NCI-H146 treated with DMSO at 0.1 percent for 48 hours (cell line): ENCODE measurements around the gene CHAF1A.

Source experiments
- DNase-seq: peaks from one replicate; lab custom pipeline; 2025; ENCODE audit not compliant: unreplicated experiment; lab: John Stamatoyannopoulos, UW

Gene CHAF1A

GRCh38 chr19:4365791-4366665 is 36.4 kb upstream of the CHAF1A start:
- DNase-seq = no peak

DNA sequence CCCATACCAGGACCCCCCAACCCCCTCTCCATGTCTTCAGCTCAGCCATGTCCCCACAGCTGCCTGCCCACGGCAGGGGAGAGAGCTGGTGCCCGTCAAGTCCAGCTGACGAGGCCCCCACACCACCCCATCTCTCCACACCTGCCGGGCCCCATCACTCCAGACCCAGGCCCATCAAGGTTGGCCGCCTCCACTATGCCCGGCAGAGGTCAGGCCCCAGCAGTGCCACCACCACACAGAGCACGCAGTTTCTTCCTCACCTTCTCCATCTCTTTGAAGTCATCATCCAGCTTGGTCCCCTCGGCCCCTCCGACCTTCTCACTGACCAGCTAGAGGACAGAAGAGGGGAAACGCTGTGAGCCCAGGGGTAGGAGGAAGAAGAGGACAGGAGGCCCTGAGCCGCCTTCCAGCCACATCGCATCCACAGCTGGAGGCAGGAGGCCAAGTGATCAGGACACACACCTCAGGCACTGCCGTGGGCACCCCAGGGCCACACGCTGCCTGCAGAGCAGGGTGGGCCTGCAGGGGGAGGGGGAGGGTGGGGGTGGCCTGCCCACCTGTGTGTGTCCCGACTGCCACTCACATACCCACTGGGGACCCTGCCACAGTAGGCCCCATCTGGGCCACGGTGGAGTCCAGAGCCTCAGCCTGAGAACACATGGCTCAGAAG is 35.6 kb upstream of the CHAF1A start:
- no peak for DNase-seq

DNA sequence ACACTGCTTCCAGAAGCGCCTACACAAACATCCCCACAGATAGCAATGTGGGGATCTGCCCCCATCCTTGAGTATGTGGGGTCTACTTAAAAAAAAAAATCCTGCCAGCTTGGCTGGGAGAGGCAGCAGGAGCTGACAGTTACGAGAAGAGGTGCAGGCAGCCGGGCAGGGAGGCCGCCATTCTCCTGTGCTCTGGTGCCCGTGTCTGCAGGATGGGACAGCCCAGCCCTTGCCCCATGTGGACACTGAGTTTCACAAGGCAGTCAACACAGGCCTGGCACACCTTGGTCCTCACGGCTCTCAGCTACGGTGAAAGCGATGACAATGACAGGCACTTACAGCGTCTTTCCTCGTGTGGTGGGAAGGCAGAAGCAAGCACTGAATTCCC is 35.1 kb upstream of the CHAF1A start:
- DNase-seq = no peak

GRCh38 chr19:4367781-4368127 is 34.7 kb upstream of the CHAF1A start:
- DNase-seq = no peak

DNA sequence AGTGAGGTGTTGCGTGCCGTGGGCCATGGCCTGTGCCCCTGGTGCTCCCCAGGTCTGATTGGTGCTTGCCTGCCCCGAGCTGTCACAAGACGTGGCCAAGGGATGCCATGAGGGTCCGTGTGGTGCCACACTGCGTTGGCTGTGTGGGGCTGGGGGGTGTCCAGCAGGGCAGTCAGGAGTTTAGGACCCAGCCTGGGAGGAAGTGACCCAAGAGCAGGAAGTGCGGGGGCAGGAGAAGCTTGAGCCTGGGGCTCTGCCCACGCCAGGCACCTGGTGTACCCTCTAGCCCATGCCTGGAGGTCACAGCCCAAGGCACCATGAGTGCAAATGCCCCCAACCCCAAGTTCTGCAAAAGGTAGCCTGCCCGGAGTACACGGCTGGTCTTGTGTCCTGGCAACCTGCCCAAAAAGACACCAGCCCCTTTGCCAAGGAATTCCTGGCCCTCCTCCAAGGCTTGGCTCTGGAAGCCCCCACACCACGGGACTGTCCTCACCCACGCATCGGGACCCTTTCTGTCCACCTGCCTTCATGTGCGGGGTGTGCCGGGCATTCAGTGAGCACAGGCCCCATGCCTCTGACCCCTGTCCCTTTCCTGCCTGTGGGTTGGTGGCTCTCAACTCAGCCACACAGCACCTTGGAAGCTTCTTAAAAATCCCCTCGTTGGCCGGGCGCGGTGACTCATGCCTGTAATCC is 34.2 kb upstream of the CHAF1A start:
- no peak for DNase-seq

DNA sequence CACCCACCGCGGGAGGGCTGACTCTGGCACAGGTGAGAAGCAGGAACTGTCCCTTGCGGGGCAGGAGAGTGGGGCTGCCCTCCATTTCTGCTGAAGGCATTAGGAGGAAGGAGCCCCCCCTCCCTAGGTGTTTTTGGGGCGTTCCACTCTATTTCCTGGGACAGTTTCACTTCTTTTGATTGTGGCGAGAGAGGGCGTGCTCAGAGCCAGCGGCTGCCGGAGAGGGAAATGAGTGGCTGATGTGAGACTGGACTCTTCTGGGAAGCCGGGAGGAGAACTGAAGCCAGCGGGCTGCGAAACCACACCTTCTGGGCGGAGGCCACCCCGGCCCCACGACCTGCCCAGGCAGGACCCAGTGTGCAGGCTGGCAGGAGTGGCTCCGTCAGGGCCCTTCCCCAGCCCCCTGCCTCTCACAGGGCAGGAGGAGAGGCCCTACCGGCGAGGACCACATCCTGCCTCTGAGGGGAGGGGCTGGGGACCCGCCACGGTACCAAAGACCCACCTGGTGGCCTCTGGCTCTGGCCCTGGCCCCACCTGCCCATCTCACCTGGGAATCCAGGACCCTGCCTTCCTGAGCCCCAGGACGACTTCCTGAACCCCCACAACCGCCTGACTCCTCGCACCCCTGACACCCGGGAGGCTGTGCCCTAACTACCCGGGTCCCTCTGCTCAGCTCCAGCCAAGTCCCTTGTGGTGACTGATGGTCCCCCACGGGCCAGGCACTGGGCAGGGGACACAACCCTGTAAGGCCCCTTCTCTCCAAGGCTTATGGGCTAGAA is 33.1 kb upstream of the CHAF1A start:
- DNase-seq = no peak

- no peak for DNase-seq
Observed at GRCh38 chr19:4369888-4370260, 32.6 kb upstream of the CHAF1A start.

DNA sequence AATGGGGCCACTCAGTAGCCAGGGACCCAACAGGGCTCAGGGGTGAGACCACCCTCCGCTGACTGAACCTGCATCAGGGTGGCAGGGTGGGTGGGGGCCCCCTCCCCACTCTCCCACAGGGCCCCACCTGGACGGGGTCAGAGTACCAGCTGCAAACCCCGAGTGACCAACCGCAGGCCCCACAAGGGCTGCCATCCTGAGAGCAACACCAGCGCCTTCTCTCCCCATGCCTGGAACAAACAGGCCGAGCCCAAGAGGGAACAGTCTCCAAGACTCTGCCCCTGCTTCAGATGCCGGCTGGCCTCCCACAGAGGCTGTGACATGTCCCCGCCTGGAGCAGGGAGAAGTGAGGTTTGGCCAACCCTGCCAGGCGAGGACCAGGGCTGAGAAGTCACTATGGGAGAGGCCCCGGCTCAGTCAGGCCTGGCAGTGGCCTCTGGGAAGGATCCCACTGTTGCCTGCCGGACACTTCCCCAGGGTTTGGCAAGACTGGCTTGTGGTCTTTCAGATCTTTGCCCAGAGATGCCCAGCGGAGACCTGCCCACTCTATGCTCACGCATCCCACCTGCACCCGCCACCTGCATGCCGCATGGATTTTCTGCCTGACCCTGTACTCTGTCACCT is 31.9 kb upstream of the CHAF1A start:
- DNase-seq = no peak

- DNase-seq = no peak
Observed at GRCh38 chr19:4371247-4372164, 30.9 kb upstream of the CHAF1A start.

DNA sequence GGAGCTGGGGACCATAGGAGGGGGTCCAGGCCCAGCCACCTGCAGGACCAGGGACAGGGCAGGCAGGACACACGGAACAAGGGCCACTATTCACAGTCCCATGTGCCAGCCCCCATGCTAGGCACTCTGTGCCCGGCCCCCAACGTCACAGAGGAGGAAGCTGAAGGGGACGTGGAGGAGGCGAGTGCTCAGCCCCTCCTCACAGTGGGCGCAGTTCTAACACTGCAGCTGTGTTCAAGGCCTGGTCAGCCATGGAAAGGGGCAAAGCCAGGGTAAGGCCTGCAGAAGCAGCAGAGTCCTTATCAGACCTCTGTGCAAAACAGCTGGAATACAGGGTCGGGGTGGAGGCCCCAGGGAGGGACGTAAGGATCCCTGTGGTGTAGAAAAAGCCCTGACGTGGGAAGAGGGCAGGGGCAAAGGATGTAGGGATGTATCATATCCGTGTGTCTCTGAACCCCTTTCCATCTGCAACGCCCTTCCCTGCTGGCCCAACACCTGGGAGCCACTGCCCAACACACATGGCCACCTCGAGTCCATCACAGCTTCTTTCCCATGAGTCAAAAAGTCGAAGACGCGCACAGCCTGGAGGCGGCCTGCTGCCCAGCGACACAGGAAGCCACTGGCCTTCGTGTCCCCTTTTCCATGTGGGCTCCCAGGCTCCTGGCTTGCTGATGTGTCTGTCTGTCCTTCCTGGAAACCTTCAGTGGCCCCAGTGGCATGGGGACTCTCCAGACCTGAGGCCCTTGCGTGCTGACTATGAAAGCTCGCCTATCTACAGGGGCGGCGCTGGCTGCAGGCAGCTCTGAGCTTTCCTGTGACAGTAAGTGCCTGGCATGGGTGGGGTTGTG is 30.1 kb upstream of the CHAF1A start:
- DNase-seq = no peak

- no peak for DNase-seq
Observed at GRCh38 chr19:4373013-4373367, 29.4 kb upstream of the CHAF1A start.

GRCh38 chr19:4373601-4374497 is 28.6 kb upstream of the CHAF1A start:
- no peak for DNase-seq

- no peak for DNase-seq
Observed at GRCh38 chr19:4374498-4375163, 27.8 kb upstream of the CHAF1A start.

GRCh38 chr19:4375164-4376027 is 27.0 kb upstream of the CHAF1A start:
- DNase-seq = peak; percentile 4

DNA sequence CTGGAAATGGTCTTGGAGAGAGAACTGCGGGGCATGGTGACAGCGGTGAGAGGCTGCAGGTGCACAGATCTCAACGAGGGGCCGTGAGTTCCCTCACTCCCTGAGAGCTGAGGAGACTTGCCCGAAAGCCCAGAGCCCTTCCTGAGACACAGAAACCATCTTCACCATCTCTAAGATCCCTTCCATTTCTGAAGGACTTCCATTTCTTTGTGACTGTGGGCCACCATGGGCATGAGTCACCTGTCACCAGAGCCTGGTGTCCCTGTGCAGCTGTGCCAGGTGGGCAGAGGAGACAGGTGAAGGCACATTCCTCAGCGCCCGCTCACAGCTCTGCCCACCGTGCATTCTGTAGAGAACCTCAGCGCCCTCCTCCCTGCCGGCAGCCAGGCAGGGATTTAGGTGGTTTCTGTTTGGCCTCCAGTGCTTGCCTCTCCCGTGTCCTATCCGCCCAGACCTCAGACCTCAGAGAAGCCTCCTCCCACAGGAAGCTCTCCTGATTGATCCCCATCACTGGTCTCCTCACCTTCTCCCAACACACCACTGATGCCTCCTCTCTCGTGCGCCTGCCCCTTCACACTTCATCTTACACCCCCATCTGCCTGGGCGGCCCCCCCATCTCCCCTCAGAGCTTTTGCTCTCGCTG is 26.3 kb upstream of the CHAF1A start:
- DNase-seq = no peak

GRCh38 chr19:4376671-4376990 is 25.8 kb upstream of the CHAF1A start:
- no peak for DNase-seq
